CD14-positive monocyte (primary cell): ENCODE results near the gene ERCC5. TPM values are rescaled to one million over a fixed set of nuclear protein-coding genes. Genes with fewer than 3 reads are reported as not detected.

Experiments used
- DNase-seq, 3 donors: peaks; one replicate each; pipeline ENCODE4 v3.0.0-alpha.2; 2011 to 2022
- H2AFZ ChIP-seq: 2 replicates; pipeline ENCODE4 v1.6.0; 2012; ENCODE audit warnings: mild to moderate bottlenecking, low read depth, low read length, inconsistent platforms; ENCODE audit not compliant: insufficient read depth, poor library complexity, severe bottlenecking
- H3K27ac ChIP-seq, 2 donors: 1 replicate in 1 of 2; 2 replicates in 1 of 2; pipeline ENCODE4 v1.5.1; 2012 to 2013; ENCODE audit warnings: low read length in 2 of 2, control low read depth in 1 of 2, inconsistent platforms in 1 of 2, low read depth in 1 of 2, mild to moderate bottlenecking in 1 of 2
- H3K27me3 ChIP-seq, 2 donors: one replicate each; pipeline versions ENCODE4 v1.6.0 to v1.6.1; 2011 to 2013; ENCODE audit warnings: low read length in 2 of 2; ENCODE audit not compliant: control insufficient read depth in 2 of 2, insufficient read depth in 2 of 2
- H3K36me3 ChIP-seq, 2 donors: replicated peaks in 1 of 2; 1 replicate in 1 of 2; 2 replicates in 1 of 2; pipeline versions ENCODE4 v1.5.1 to v1.6.1; 2012 to 2013; ENCODE audit warnings: low read length in 2 of 2, control low read depth in 1 of 2, inconsistent platforms in 1 of 2, mild to moderate bottlenecking in 1 of 2; ENCODE audit not compliant: insufficient read depth in 2 of 2, control insufficient read depth in 1 of 2
- H3K4me1 ChIP-seq, 2 donors: 1 replicate in 1 of 2; 2 replicates in 1 of 2; pipeline versions ENCODE4 v1.5.1 to v1.6.1; 2012 to 2013; ENCODE audit warnings: low read length in 2 of 2, control low read depth in 1 of 2, inconsistent platforms in 1 of 2, mild to moderate bottlenecking in 1 of 2, moderate library complexity in 1 of 2; ENCODE audit not compliant: insufficient read depth in 2 of 2, control insufficient read depth in 1 of 2
- H3K4me2 ChIP-seq: replicated peaks from 2 replicates; pipeline ENCODE3; 2012; ENCODE audit warnings: low read length, moderate library complexity, mild to moderate bottlenecking; ENCODE audit not compliant: poor library complexity, severe bottlenecking; ENCODE audit errors: extremely low read depth
- H3K4me3 ChIP-seq, 3 experiments: fragments of 200-600 bp in 1 of 3; sonication (generic) in 1 of 3; replicated peaks in 1 of 3; 1 replicate in 2 of 3; 2 replicates in 1 of 3; pipeline ENCODE4 v1.5.1; 2011 to 2013; ENCODE audit warnings: low read length in 3 of 3, mild to moderate bottlenecking in 3 of 3, control low read depth in 2 of 3, low read depth in 2 of 3, inconsistent platforms in 1 of 3, moderate library complexity in 1 of 3
- H3K79me2 ChIP-seq: 2 replicates; pipeline ENCODE4 v1.6.0; 2012; ENCODE audit warnings: mild to moderate bottlenecking, control low read depth, inconsistent platforms, low read length, moderate library complexity; ENCODE audit not compliant: insufficient read depth
- H3K9ac ChIP-seq: 2 replicates; pipeline ENCODE4 v1.6.0; 2017; ENCODE audit warnings: low read length, mild to moderate bottlenecking; ENCODE audit not compliant: insufficient read depth, poor library complexity, severe bottlenecking
- H3K9me3 ChIP-seq, 2 donors: replicated peaks in 1 of 2; 1 replicate in 1 of 2; 2 replicates in 1 of 2; pipeline versions ENCODE4 v1.5.1 to v1.6.1; 2012 to 2013; ENCODE audit warnings: low read length in 2 of 2, control low read depth in 1 of 2; ENCODE audit not compliant: control insufficient read depth in 1 of 2, insufficient read depth in 1 of 2
- H4K20me1 ChIP-seq: 2 replicates; pipeline ENCODE4 v1.6.0; 2012; ENCODE audit warnings: mild to moderate bottlenecking, low read length, control low read depth, moderate library complexity; ENCODE audit not compliant: insufficient read depth
- H3K27ac Mint-ChIP-seq, 7 donors: one replicate each; pipeline ENCODE4 v1.8.0; 2020; ENCODE audit warnings: mild to moderate bottlenecking in 7 of 7, mixed read lengths in 7 of 7, moderate library complexity in 6 of 7, inconsistent platforms in 2 of 7
- H3K27me3 Mint-ChIP-seq, 3 donors: one replicate each; pipeline ENCODE4 v1.8.0; 2021 to 2022; ENCODE audit warnings: low read depth in 3 of 3, mild to moderate bottlenecking in 3 of 3, mixed read lengths in 3 of 3, moderate library complexity in 3 of 3, inconsistent platforms in 1 of 3
- H3K36me3 Mint-ChIP-seq, 2 donors: one replicate each; pipeline ENCODE4 v1.8.0; 2020; ENCODE audit warnings: mixed read lengths in 2 of 2, inconsistent platforms in 1 of 2, mild to moderate bottlenecking in 1 of 2
- H3K4me1 Mint-ChIP-seq: one replicate; pipeline ENCODE4 v1.8.0; 2020; ENCODE audit warnings: mild to moderate bottlenecking, mixed read lengths
- H3K4me3 Mint-ChIP-seq, 2 donors: one replicate each; pipeline ENCODE4 v1.8.0; 2020; ENCODE audit warnings: mild to moderate bottlenecking in 2 of 2, mixed read lengths in 2 of 2, moderate library complexity in 1 of 2
- H3K9me3 Mint-ChIP-seq, 7 donors: one replicate each; pipeline ENCODE4 v1.8.0; 2020 to 2022; ENCODE audit warnings: mixed read lengths in 7 of 7, mild to moderate bottlenecking in 6 of 7, moderate library complexity in 6 of 7, inconsistent platforms in 2 of 7
- CTCF ChIP-seq: fragments of 200-600 bp; IDR thresholded peaks from one replicate; pipeline ENCODE4 v1.8.0; 2022; ENCODE audit warnings: antibody characterized with exemption, mild to moderate bottlenecking
- WGBS: methylation state at CpG from one replicate; pipeline ENCODE4 v1.1.5; 2013; ENCODE audit warnings: missing lambda C conversion rate; ENCODE audit not compliant: insufficient coverage; 5-methylcytosine and 5-hydroxymethylcytosine counted together
- intact Hi-C, 2 donors: fragments of 100-400 bp; cut with micrococcal nuclease; formaldehyde crosslinking; loops; one replicate each; pipeline versions ENCODE4 v1.15.0 to v1.15.1; 2023
- polyA plus RNA-seq, 3 donors: library from polyadenylated mRNA; depleted of rRNA in 1 of 3; unstranded in 2 of 3; stranded (reverse) in 1 of 3; fragments of 300-500 nt in 2 of 3; fragments of >200 nt in 1 of 3; fragmentation: Illumina TruSeq in 2 of 3; gene quantifications; 1 replicate in 2 of 3; 2 replicates in 1 of 3; pipeline ENCODE4 v1.2.3, GENCODE V29; 2012 to 2021

The ERCC5 gene
- polyA plus RNA-seq, 3 donors: 15.2 to 34.2 (median 22.1) TPM

GRCh38 chr13:102892503-102892902, 46.7 kb downstream of the ERCC5 start:
- intact Hi-C loops: no loop called here

GRCh38 chr13:102897371-102898138, 51.7 kb downstream of the ERCC5 start:
- WGBS: 89% methylated on average over 6 of the region's 6 CpGs
- peak overlapping the region in 2 of 7 donors; percentile 13 to 26 for H3K27ac Mint-ChIP-seq

More at GRCh38 chr13:102892503-102892902, 46.7 kb downstream of the ERCC5 start:
- Mint-ChIP-seq H3K4me3 (no peak overlapping the region), H3K4me1 (no peaks in the 10 kb centered on the region), H3K36me3 (no peaks in the 10 kb centered on the region), H3K27ac (no peak overlapping the region), H3K9me3 (no peaks in the 10 kb centered on the region), H3K27me3 (no peaks in the 10 kb centered on the region)
- no peaks in the 10 kb centered on the region for H3K27me3 ChIP-seq
- H4K20me1 ChIP-seq: no peaks in the 10 kb centered on the region
- WGBS: 60% methylated on average over 1 of the region's 2 CpGs
- H3K9me3 ChIP-seq: no peaks in the 10 kb centered on the region
- H3K4me2 ChIP-seq: no peak overlapping the region
- H3K79me2 ChIP-seq: no peaks in the 10 kb centered on the region
- no peak overlapping the region for H3K4me3 ChIP-seq
- DNase-seq: no peak
- H2AFZ ChIP-seq: no peak overlapping the region
- H3K4me1 ChIP-seq: no peaks in the 10 kb centered on the region
- TF ChIP-seq CTCF: no peak
- no peaks in the 10 kb centered on the region for H3K36me3 ChIP-seq
- H3K9ac ChIP-seq: no peak overlapping the region
- no peak overlapping the region for H3K27ac ChIP-seq

More at GRCh38 chr13:102897371-102898138, 51.7 kb downstream of the ERCC5 start:
- Histone ChIP-seq H3K27me3 (no peaks in the 10 kb centered on the region), H3K9ac (no peak overlapping the region), H3K4me3 (no peak overlapping the region), H4K20me1 (no peaks in the 10 kb centered on the region), H3K9me3 (no peaks in the 10 kb centered on the region), H3K27ac (no peak overlapping the region), H2AFZ (no peak overlapping the region), H3K4me2 (no peak overlapping the region), H3K4me1 (no peaks in the 10 kb centered on the region), H3K79me2 (no peaks in the 10 kb centered on the region), H3K36me3 (no peaks in the 10 kb centered on the region)
- Mint-ChIP-seq H3K36me3 (no peaks in the 10 kb centered on the region), H3K4me3 (no peak overlapping the region), H3K4me1 (no peaks in the 10 kb centered on the region), H3K27me3 (no peaks in the 10 kb centered on the region), H3K9me3 (no peaks in the 10 kb centered on the region)
- no peak for DNase-seq
- TF ChIP-seq CTCF: no peak
- intact Hi-C loops: no loop called here
